Neural cell (in vitro differentiated cells): Measurements from ENCODE around the gene SPINT3. TPM values are rescaled to one million over a fixed set of nuclear protein-coding genes. Genes with fewer than 3 reads are reported as not detected.

Source experiments
- H2AFZ ChIP-seq: fragments of 200-600, 300-800 bp; sonication (generic), shearing (Covaris generic); 2 replicates; pipeline ENCODE4 v1.6.0; 2014; ENCODE audit warnings: low read depth, mild to moderate bottlenecking, antibody characterized with exemption, low read length, moderate library complexity
- H3F3A ChIP-seq: fragments of 200-600 bp; shearing (Covaris generic); 2 replicates; pipeline ENCODE4 v1.6.1; 2016; ENCODE audit warnings: mild to moderate bottlenecking, moderate library complexity, mixed read lengths, antibody characterized with exemption, low read length; ENCODE audit not compliant: insufficient read depth, poor library complexity, severe bottlenecking
- H3K27ac ChIP-seq: fragments of 200-600, 300-800 bp; sonication (generic), shearing (Covaris generic); 2 replicates; pipeline ENCODE4 v1.5.1; 2014; ENCODE audit warnings: mild to moderate bottlenecking, low read length, moderate library complexity
- H3K27me3 ChIP-seq: fragments of 300-800, 200-600 bp; sonication (generic), shearing (Covaris generic); 2 replicates; pipeline ENCODE4 v1.6.0; 2014; ENCODE audit warnings: mild to moderate bottlenecking, low read depth, low read length, moderate library complexity; ENCODE audit not compliant: insufficient read depth
- H3K36me3 ChIP-seq: fragments of 300-800, 200-600 bp; sonication (generic), shearing (Covaris generic); 2 replicates; pipeline ENCODE4 v1.5.1; 2014; ENCODE audit warnings: mild to moderate bottlenecking, antibody characterized with exemption, low read length, moderate library complexity; ENCODE audit not compliant: insufficient read depth
- H3K4me2 ChIP-seq: fragments of 300-800, 200-600 bp; sonication (generic), shearing (Covaris generic); 2 replicates; pipeline ENCODE4 v1.6.0; 2014; ENCODE audit warnings: mild to moderate bottlenecking, low read length
- H3K4me3 ChIP-seq: fragments of 300-800, 200-600 bp; sonication (generic), shearing (Covaris generic); 2 replicates; pipeline ENCODE4 v1.5.1; 2014; ENCODE audit warnings: mild to moderate bottlenecking, low read length, moderate library complexity
- H3K79me2 ChIP-seq: fragments of 200-600 bp; shearing (Covaris generic); replicated peaks from 2 replicates; pipeline ENCODE4 v1.6.0; 2014; ENCODE audit warnings: mild to moderate bottlenecking, low read length, moderate library complexity; ENCODE audit not compliant: insufficient read depth
- H3K9ac ChIP-seq: fragments of 300-800, 200-600 bp; sonication (generic), shearing (Covaris generic); 2 replicates; pipeline ENCODE4 v1.6.1; 2016; ENCODE audit warnings: mild to moderate bottlenecking, low read length, mixed read lengths
- H3K9me2 ChIP-seq: fragments of 200-600 bp; shearing (Covaris generic); 2 replicates; pipeline ENCODE4 v1.6.1; 2016; ENCODE audit warnings: mild to moderate bottlenecking, low read length, mixed read lengths; ENCODE audit not compliant: insufficient read depth
- H3K9me3 ChIP-seq: fragments of 200-600, 300-800 bp; sonication (generic), shearing (Covaris generic); 2 replicates; pipeline ENCODE4 v1.6.1; 2016; ENCODE audit warnings: mild to moderate bottlenecking, mixed run types, low read length, moderate library complexity, mixed read lengths
- H4K20me1 ChIP-seq: fragments of 200-600 bp; shearing (Covaris generic); 2 replicates; pipeline ENCODE4 v1.6.1; 2016; ENCODE audit warnings: mild to moderate bottlenecking, mixed run types; ENCODE audit not compliant: insufficient read depth
- CTCF ChIP-seq: fragments of 450-650 bp; IDR thresholded peaks from 2 replicates; pipeline ENCODE4 v1.5.1; 2014; ENCODE audit warnings: antibody characterized with exemption, mild to moderate bottlenecking, moderate library complexity; ENCODE audit not compliant: poor library complexity, severe bottlenecking
- EP300 ChIP-seq: fragments of 450-650 bp; conservative IDR thresholded peaks from 2 replicates; pipeline ENCODE4 v1.6.1; 2014; ENCODE audit warnings: antibody characterized with exemption, mild to moderate bottlenecking, moderate library complexity; ENCODE audit not compliant: poor library complexity, severe bottlenecking
- EZH2 ChIP-seq: fragments of 200-600, 300-800 bp; shearing (Covaris generic), sonication (generic); IDR thresholded peaks from 2 replicates; pipeline ENCODE4 v1.6.1; 2014; ENCODE audit warnings: antibody characterized with exemption, low read length, borderline replicate concordance, mild to moderate bottlenecking; ENCODE audit not compliant: insufficient read depth, poor library complexity, severe bottlenecking
- MXI1 ChIP-seq: fragments of 450-650 bp; conservative IDR thresholded peaks from 2 replicates; pipeline ENCODE4 v1.6.1; 2014; ENCODE audit warnings: antibody characterized with exemption, mild to moderate bottlenecking; ENCODE audit not compliant: poor library complexity, severe bottlenecking
- POLR2AphosphoS5 ChIP-seq: IDR thresholded peaks from 2 replicates; pipeline ENCODE4 v1.6.1; 2012
- RAD21 ChIP-seq: fragments of 450-650 bp; conservative IDR thresholded peaks from 2 replicates; pipeline ENCODE4 v1.6.1; 2014; ENCODE audit warnings: antibody characterized with exemption, mild to moderate bottlenecking, moderate library complexity
- REST ChIP-seq: IDR thresholded peaks from 2 replicates; pipeline ENCODE4 v1.6.1; 2012; ENCODE audit warnings: borderline replicate concordance
- SMC3 ChIP-seq: fragments of 450-650 bp; conservative IDR thresholded peaks from 2 replicates; pipeline ENCODE4 v1.6.1; 2014; ENCODE audit warnings: antibody characterized with exemption, mild to moderate bottlenecking, moderate library complexity; ENCODE audit not compliant: poor library complexity
- TAF1 ChIP-seq: IDR thresholded peaks from 2 replicates; pipeline ENCODE4 v1.6.1; 2012; ENCODE audit warnings: low read depth
- polyA plus RNA-seq: library from polyadenylated mRNA; depleted of rRNA; stranded (reverse); fragments of >200 nt; gene quantifications from 2 replicates; pipeline ENCODE4 v1.2.3, GENCODE V29; 2014

The SPINT3 gene
- polyA plus RNA-seq, 1 donor from 2014 or later, result not detected

- TF ChIP-seq CTCF, result no peak
- no peak for TF ChIP-seq POLR2AphosphoS5
- no peak for TF ChIP-seq REST
- no peak for TF ChIP-seq MXI1
- TF ChIP-seq RAD21, result no peak
- TF ChIP-seq EZH2, result no peak
- no peak for TF ChIP-seq EP300
- TF ChIP-seq TAF1, result no peak
- no peak for TF ChIP-seq SMC3
- H3K9me3 ChIP-seq, result no peaks in the 10 kb centered on the region
- H2AFZ ChIP-seq, result no peak overlapping the region
Measured at GRCh38 chr20:45495501-45495941, 19.9 kb downstream of the SPINT3 start.

GRCh38 chr20:45489083-45489531 lies 26.3 kb downstream of the SPINT3 start:
- Histone ChIP-seq H3K9me3 (no peaks in the 10 kb centered on the region), H3K27me3 (no peaks in the 10 kb centered on the region), H2AFZ (no peak overlapping the region), H3K9me2 (no peaks in the 10 kb centered on the region), H3K79me2 (no peaks in the 10 kb centered on the region), H3K9ac (no peak overlapping the region), H3K4me3 (no peak overlapping the region), H3F3A (no peaks in the 10 kb centered on the region), H3K27ac (no peak overlapping the region), H4K20me1 (no peaks in the 10 kb centered on the region), H3K36me3 (no peaks in the 10 kb centered on the region), H3K4me2 (no peak overlapping the region)
- TF ChIP-seq EP300 (no peak), CTCF (no peak), REST (no peak), EZH2 (no peak), RAD21 (no peak), MXI1 (no peak), POLR2AphosphoS5 (no peak), TAF1 (no peak), SMC3 (no peak)

More at GRCh38 chr20:45495501-45495941, 19.9 kb downstream of the SPINT3 start:
- no peak overlapping the region for H3K9ac ChIP-seq
- H3K4me3 ChIP-seq, result no peak overlapping the region
- H3K79me2 ChIP-seq, result no peaks in the 10 kb centered on the region
- no peaks in the 10 kb centered on the region for H4K20me1 ChIP-seq
- no peaks in the 10 kb centered on the region for H3K9me2 ChIP-seq
- H3K27ac ChIP-seq, result no peak overlapping the region
- no peaks in the 10 kb centered on the region for H3F3A ChIP-seq
- no peaks in the 10 kb centered on the region for H3K36me3 ChIP-seq
- H3K27me3 ChIP-seq, result no peaks in the 10 kb centered on the region
- no peak overlapping the region for H3K4me2 ChIP-seq
